NCI-H510A treated with DMSO at 0.1 percent for 48 hours (cell line): ENCODE measurements around the gene FRMD5.
"Not testable (repeated sequence)": the region's sequence is repeated elsewhere in the genome, so short reads cannot be mapped to it uniquely, and the experiment has no call there.

Source experiments
- DNase-seq: peaks from one replicate; lab custom pipeline; 2025; lab: John Stamatoyannopoulos, UW

The FRMD5 gene

GRCh38 chr15:43889042-43889441, 306.0 kb downstream of the FRMD5 start:
- DNase-seq = no peak

DNA sequence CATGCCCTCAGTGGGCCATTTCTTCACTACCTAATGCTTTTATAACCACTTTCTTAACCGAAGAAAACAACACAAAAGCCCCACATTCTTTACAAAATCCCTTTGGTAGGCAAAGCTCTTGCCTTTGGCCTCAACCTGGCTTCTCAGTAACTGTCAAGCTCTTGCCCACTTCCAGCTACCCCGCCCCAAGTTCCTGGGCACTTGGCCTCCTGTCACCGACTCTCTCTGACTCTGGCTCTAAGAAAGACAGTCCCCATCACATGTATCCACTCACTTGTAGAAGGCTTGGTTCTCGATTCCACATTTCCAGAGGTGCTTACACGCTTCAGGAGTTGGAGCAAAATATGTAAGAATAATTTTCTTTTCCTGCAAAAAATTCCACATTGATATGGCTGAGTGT, 307.2 kb downstream of the FRMD5 start:
- no peak for DNase-seq

DNA sequence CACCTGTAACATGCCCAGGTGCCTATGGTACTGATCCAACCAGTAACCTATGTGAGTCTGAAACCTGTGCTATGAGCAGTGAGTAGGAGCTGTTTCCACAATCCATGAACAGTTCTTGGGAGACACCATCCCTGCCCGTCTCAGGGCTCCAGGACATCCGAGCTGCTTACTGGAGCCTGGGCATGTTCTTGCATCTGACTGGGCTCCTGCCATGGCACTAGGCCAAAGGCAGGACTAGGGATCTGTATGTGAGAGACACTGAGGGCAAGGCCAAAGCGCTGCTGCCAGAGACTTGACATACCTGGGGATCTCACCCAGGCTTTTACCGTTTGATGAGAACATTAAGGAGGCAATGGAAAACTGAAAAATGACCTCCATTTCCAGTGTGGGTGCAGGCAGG, 308.5 kb downstream of the FRMD5 start:
- DNase-seq = no peak

GRCh38 chr15:43883571-43883970, 311.5 kb downstream of the FRMD5 start:
- DNase-seq = no peak

- no peak for DNase-seq
These were observed 313.1 kb downstream of the FRMD5 start for GRCh38 chr15:43881944-43882343.

- no peak for DNase-seq
These were observed 313.8 kb downstream of the FRMD5 start for GRCh38 chr15:43881245-43881644.

DNA sequence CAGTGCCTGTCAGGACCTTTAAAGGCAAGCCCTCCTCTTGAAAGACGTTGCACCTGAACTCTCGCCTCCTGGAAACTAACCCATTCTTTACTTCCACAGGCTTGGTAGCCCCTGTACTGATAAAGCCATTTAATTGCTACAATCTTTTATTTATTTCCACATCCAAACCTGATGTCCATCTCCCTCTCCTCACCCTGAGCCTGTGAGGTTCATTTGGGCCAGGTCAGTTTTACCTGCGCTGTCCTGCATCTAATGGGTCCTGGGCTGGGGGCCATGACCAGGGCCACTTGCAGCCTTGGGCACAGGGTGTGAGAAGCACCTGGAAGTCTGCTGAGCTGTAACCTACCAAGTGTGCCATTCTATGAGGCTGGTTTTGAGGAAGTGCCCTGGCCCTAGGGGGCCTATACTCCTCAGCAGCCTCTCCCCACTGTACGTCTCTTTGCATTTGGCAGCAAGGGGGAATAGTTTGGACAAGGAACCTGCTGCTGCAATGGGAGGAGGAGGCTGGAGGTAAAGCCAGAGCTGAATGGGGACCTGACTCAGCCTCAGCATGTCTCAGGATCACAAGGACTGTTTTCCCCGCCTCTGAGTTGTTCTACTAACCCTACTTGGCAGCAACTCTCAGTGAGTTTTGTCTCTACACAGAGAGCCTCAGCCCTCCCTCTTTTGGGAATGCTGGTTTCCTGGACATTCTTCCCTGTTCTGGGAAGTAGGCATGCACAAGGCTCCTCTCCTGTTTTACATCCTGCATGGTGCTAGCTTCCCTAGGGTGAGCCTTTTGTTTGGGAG, 314.5 kb downstream of the FRMD5 start:
- no peak for DNase-seq

GRCh38 chr15:43879386-43880355, 315.4 kb downstream of the FRMD5 start:
- DNase-seq = no peak

DNA sequence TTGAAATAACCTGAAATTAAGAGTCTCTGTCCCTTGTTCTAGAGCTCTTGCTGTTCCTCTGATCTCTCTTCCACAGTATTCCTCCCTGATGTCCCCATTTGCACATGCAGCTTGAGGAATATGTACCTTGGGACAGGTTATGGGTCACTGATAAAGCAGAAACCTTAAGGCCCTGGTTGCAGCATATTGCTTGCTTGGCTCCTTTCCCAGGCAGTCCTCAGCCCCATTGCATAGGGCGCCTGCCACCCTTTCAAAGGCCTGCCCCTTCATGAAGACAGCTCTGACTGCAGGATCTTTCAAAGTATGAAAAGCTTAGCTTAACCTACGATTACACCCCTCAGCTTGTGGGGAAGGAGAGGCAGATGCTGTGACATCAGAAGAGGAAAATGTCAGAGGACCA, 316.6 kb downstream of the FRMD5 start:
- DNase-seq = no peak

- DNase-seq = no peak
These were observed 317.7 kb downstream of the FRMD5 start for GRCh38 chr15:43877371-43877770.

GRCh38 chr15:43876872-43877271, 318.2 kb downstream of the FRMD5 start:
- no peak for DNase-seq

GRCh38 chr15:43873651-43874050, 321.4 kb downstream of the FRMD5 start:
- DNase-seq = no peak

DNA sequence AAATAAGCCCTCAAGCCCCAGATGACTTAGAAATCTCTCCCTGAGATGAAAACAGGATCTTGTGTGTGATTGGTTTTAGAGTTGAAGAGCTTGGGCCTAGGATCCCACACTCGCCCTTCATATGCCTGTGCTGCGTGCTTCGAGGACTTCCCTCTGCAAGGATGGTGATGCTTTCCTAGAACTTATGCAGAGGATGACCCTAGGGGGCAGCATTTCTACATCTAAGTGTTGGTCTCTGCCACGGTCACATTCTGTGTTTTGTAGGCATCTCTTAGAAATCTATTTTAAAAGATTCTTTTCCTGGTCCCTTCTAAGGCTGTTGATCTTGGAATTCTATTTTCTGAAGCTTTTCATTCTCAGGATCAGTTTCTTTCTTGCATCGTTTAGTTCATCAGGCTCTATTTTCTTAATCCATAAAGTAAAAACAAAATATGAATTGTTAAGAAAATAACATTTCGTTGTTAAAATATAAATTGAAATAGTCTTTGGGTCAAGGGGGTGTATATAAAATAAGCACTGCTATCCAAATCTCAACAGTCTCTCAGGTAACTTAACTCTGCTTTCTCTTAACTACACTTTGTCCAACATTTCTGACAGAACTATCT, 322.6 kb downstream of the FRMD5 start:
- peak; percentile 5 for DNase-seq

- DNase-seq = no peak
These were observed 323.2 kb downstream of the FRMD5 start for GRCh38 chr15:43871835-43872234.

- DNase-seq = no peak
These were observed 326.7 kb downstream of the FRMD5 start for GRCh38 chr15:43868406-43868805.

DNA sequence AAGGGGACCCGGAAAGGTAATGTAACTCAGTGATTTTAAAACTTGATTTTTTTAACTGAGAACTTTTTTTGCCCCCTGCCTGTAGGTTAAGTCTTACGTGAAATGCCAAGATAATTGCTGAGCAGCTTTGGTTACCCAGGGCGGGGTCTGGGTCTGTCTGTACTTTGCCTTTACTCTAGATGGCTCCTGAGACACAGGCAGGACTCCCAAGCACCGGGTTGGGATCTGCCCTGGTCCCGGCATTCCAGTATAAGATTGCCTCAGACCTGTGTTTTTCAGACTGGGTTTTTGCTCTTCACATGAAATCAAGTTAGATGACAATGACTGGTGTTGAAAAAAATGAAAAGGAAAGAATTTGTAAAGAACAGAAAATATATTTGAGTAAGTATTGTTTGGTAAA, 328.0 kb downstream of the FRMD5 start:
- no peak for DNase-seq

GRCh38 chr15:43866636-43867035, 328.4 kb downstream of the FRMD5 start:
- DNase-seq = not testable (repeated sequence)

DNA sequence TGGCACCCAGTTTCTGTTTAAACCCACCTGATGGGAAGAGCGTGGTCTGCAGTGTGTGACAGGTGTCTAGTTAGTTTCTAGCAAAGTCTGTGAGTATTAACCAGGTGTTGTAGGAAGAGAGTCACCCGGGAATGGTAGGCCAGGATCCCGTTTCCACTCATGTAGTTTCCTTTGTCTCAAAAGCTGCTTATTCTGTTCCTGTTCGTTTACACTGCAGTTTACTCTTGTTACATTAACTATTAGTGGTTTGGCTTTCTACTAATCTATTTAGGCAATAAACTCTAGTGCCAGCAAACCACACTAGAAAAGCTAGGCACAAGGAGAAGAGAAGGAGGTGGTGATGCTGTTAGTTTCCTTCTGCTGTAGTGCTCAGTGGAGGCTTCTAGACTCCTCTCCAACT, 335.5 kb downstream of the FRMD5 start:
- no peak for DNase-seq

DNA sequence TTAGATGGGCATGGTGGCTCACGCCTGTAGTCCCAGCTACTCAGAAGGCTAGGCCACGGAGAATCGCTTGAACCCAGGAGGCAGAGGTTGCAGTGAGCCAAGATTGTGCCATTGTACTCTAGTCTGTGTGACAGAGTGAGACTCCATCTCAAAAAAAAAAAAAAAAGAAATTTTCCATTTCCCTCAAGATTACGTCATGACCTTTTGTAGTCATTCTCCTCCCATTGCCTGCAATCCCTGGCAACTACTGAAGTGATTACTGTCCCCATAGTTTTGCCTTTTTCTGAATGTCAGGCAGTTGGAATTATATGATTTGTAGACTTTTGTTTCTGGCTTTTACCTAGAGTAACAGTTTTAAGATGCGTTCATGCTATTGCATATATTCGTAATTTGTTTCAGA, 340.3 kb downstream of the FRMD5 start:
- DNase-seq = no peak

- no peak for DNase-seq
These were observed 342.5 kb downstream of the FRMD5 start for GRCh38 chr15:43852607-43853006.

- no peak for DNase-seq
These were observed 343.8 kb downstream of the FRMD5 start for GRCh38 chr15:43851251-43851650.

DNA sequence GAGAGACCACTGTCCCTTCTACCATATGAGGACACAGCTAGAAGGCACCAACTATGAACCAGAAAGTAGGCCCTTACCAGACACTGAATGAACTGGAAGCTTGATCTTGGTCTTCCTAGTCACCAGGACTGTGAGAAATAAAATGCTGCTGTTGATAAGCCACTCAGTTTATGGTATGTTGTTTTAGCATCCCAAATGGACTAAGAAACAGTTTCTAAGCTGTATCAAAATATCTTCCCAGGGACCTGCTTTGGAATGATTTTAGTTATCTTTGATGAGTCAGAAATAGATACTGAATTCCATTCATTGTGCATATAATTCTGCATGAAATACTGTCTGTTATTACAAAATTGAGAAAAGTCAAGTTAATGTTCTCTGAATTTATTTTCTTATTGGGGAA, 349.6 kb downstream of the FRMD5 start:
- no peak for DNase-seq

DNA sequence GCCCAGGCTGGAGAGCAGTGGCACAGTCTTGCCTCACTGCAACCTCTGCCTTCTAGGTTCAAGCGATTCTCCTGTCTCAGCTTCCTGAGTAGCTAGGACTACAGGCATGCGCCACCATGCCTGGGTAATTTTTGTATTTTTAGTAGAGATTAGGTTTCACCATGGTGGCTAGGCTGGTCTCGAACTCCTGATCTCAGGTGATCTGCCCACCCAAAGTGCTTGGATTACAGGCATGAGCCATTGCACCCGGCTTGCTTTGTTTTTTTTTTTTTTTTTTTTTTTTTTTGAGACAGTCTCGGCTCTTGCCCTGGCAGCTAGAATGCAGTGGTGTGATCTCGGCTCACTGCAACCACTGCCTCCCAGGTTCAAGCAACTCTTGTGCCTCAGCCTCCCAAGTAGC, 362.6 kb downstream of the FRMD5 start:
- not testable (repeated sequence) for DNase-seq
